ENCODE measurements around the gene AGAP1. TPM values are rescaled to one million over a fixed set of nuclear protein-coding genes. Genes with fewer than 3 reads are reported as not detected.

The AGAP1 gene
- polyA plus RNA-seq, 1 donor from 2014 or later: 17.4 TPM

- Histone ChIP-seq H3K4me3 (ENCODE audit: low read length) (peak overlapping the region; percentile 59), H3F3A (ENCODE audit: insufficient read depth, low read length, poor library complexity, severe bottlenecking) (no peaks in the 10 kb centered on the region), H3K4me2 (ENCODE audit: low read length) (peak overlapping the region; percentile 68), H3K9me3 (ENCODE audit: low read length) (no peaks in the 10 kb centered on the region), H3K36me3 (ENCODE audit: insufficient read depth, low read length) (no peaks in the 10 kb centered on the region), H2AFZ (ENCODE audit: low read depth, low read length) (no peak overlapping the region), H3K27ac (ENCODE audit: low read length) (no peak overlapping the region), H4K20me1 (ENCODE audit: insufficient read depth) (peaks cover 29% of the 10 kb centered on the region), H3K27me3 (ENCODE audit: insufficient read depth, low read depth, low read length) (peaks cover 8% of the 10 kb centered on the region), H3K79me2 (replicated peaks; ENCODE audit: insufficient read depth, low read length) (peaks cover 41% of the 10 kb centered on the region), H3K9me2 (ENCODE audit: insufficient read depth, low read length) (no peaks in the 10 kb centered on the region), H3K9ac (ENCODE audit: low read length) (no peak overlapping the region)
- TF ChIP-seq EZH2 (IDR thresholded peaks at IDR 0.05; ENCODE audit: borderline replicate concordance, insufficient read depth, low read length, poor library complexity, severe bottlenecking) (no peak), CTCF (IDR thresholded peaks at IDR 0.05; ENCODE audit: poor library complexity, severe bottlenecking) (no peak), EP300 (conservative IDR thresholded peaks at IDR 0.05; ENCODE audit: poor library complexity, severe bottlenecking) (no peak), RAD21 (conservative IDR thresholded peaks at IDR 0.05) (no peak), SMC3 (conservative IDR thresholded peaks at IDR 0.05; ENCODE audit: poor library complexity) (no peak), MXI1 (conservative IDR thresholded peaks at IDR 0.05; ENCODE audit: poor library complexity, severe bottlenecking) (no peak), TAF1 (IDR thresholded peaks at IDR 0.05; ENCODE audit: low read depth) (no peak), REST (IDR thresholded peaks at IDR 0.05; ENCODE audit: borderline replicate concordance) (no peak), POLR2AphosphoS5 (IDR thresholded peaks at IDR 0.05) (no peak)
These were observed 174.9 kb downstream of the AGAP1 start for GRCh38 chr2:235668782-235669181.

GRCh38 chr2:235669269-235669831, 175.5 kb downstream of the AGAP1 start:
- H3K27me3 ChIP-seq (ENCODE audit: insufficient read depth, low read depth, low read length): peaks cover 8% of the 10 kb centered on the region
- no peaks in the 10 kb centered on the region for H3K9me2 ChIP-seq (ENCODE audit: insufficient read depth, low read length)
- peaks cover 44% of the 10 kb centered on the region for H3K79me2 ChIP-seq (replicated peaks; ENCODE audit: insufficient read depth, low read length)
- no peak overlapping the region for H3K27ac ChIP-seq (ENCODE audit: low read length)
- peaks cover 29% of the 10 kb centered on the region for H4K20me1 ChIP-seq (ENCODE audit: insufficient read depth)
- H3K9ac ChIP-seq (ENCODE audit: low read length): peak overlapping the region; percentile 45
- H3K36me3 ChIP-seq (ENCODE audit: insufficient read depth, low read length): no peaks in the 10 kb centered on the region
- peak overlapping the region; percentile 68 for H3K4me2 ChIP-seq (ENCODE audit: low read length)
- no peaks in the 10 kb centered on the region for H3F3A ChIP-seq (ENCODE audit: insufficient read depth, low read length, poor library complexity, severe bottlenecking)
- H2AFZ ChIP-seq (ENCODE audit: low read depth, low read length): no peak overlapping the region
- H3K9me3 ChIP-seq (ENCODE audit: low read length): no peaks in the 10 kb centered on the region
- TF ChIP-seq TAF1 (IDR thresholded peaks at IDR 0.05; ENCODE audit: low read depth) (peak; percentile 29), EZH2 (IDR thresholded peaks at IDR 0.05; ENCODE audit: borderline replicate concordance, insufficient read depth, low read length, poor library complexity, severe bottlenecking) (no peak), SMC3 (conservative IDR thresholded peaks at IDR 0.05; ENCODE audit: poor library complexity) (no peak), RAD21 (conservative IDR thresholded peaks at IDR 0.05) (no peak)
- H3K4me3 ChIP-seq (ENCODE audit: low read length): peak overlapping the region; percentile 59

Measured in neural cell (in vitro differentiated cells).